GM12878 (cell line): ENCODE results near the gene GPATCH3. TPM values are rescaled to one million over a fixed set of nuclear protein-coding genes. Genes with fewer than 3 reads are reported as not detected.

Experiments used
- BCL3 ChIP-seq: IDR thresholded peaks from 2 replicates; pipeline ENCODE4 v1.6.1; 2011; ENCODE audit warnings: borderline replicate concordance, low read depth, mild to moderate bottlenecking, moderate library complexity, low read length; ENCODE audit not compliant: insufficient read depth, poor library complexity, severe bottlenecking
- CBX5 ChIP-seq: sonication (generic); IDR thresholded peaks from 2 replicates; pipeline ENCODE4 v1.6.1; 2016; ENCODE audit warnings: low read depth, moderate library complexity, mild to moderate bottlenecking, inconsistent platforms
- CHD4 ChIP-seq: fragments of 200-600 bp; sonication (generic); IDR thresholded peaks from 2 replicates; pipeline ENCODE4 v1.6.1; 2016; ENCODE audit warnings: mild to moderate bottlenecking
- CREB1 ChIP-seq: IDR thresholded peaks from 2 replicates; pipeline ENCODE4 v1.6.1; 2012; ENCODE audit warnings: low read depth, mild to moderate bottlenecking, inconsistent platforms
- CREM ChIP-seq: IDR thresholded peaks from 2 replicates; pipeline ENCODE4 v1.6.1; 2014; ENCODE audit warnings: antibody characterized with exemption, low read depth
- DPF2 ChIP-seq: fragments of 450-650 bp; IDR thresholded peaks from 2 replicates; pipeline ENCODE4 v1.6.1; 2017; ENCODE audit warnings: mild to moderate bottlenecking
- E2F4 ChIP-seq: IDR thresholded peaks from 2 replicates; pipeline ENCODE4 v1.6.1; 2012; ENCODE audit warnings: low read depth, low read length, improper control_type of control experiment
- E2F8 ChIP-seq: fragments of 450-650 bp; IDR thresholded peaks from 2 replicates; pipeline ENCODE4 v1.6.1; 2018; ENCODE audit warnings: mild to moderate bottlenecking, low read depth, moderate library complexity; ENCODE audit not compliant: partially characterized antibody
- IRF4 ChIP-seq: IDR thresholded peaks from 2 replicates; pipeline ENCODE4 v1.6.1; 2011; ENCODE audit warnings: low read depth, low read length
- MAX ChIP-seq: IDR thresholded peaks from 2 replicates; pipeline ENCODE4 v1.6.1; 2012; ENCODE audit warnings: low read depth, low read length, improper control_type of control experiment
- MXI1 ChIP-seq: fragments of 150-350 bp; IDR thresholded peaks from 2 replicates; pipeline ENCODE4 v1.6.1; 2011; ENCODE audit warnings: low read depth, mild to moderate bottlenecking, inconsistent platforms, low read length, improper control_type of control experiment
- NBN ChIP-seq: fragments of 450-650 bp; IDR thresholded peaks from 2 replicates; pipeline ENCODE4 v1.6.1; 2016
- PKNOX1 ChIP-seq: fragments of 450-650 bp; IDR thresholded peaks from 2 replicates; pipeline ENCODE4 v1.6.1; 2016; ENCODE audit warnings: mild to moderate bottlenecking
- SP1 ChIP-seq: IDR thresholded peaks from one replicate; pipeline ENCODE4 v1.6.1; 2011; ENCODE audit warnings: low read depth, low read length
- SREBF2 ChIP-seq: IDR thresholded peaks from 2 replicates; pipeline ENCODE4 v1.6.1; 2012; ENCODE audit warnings: mild to moderate bottlenecking, low read length
- TAF1 ChIP-seq: IDR thresholded peaks from 2 replicates; pipeline ENCODE4 v1.6.1; 2011; ENCODE audit warnings: mild to moderate bottlenecking, low read depth, low read length, borderline replicate concordance
- TBL1XR1 ChIP-seq: IDR thresholded peaks from 2 replicates; pipeline ENCODE4 v1.6.1; 2012; ENCODE audit warnings: low read depth, low read length, improper control_type of control experiment
- TCF3 ChIP-seq: IDR thresholded peaks from 2 replicates; pipeline ENCODE4 v1.6.1; 2012; ENCODE audit warnings: low read depth, mild to moderate bottlenecking, low read length, borderline replicate concordance; ENCODE audit not compliant: insufficient read depth
- ZBTB11 ChIP-seq: fragments of 450-650 bp; formaldehyde crosslinking; IDR thresholded peaks from 2 replicates; pipeline ENCODE4 v1.5.0; 2022; ENCODE audit warnings: mild to moderate bottlenecking, missing genetic modification characterization
- ZNF217 ChIP-seq: fragments of 450-650 bp; IDR thresholded peaks from 2 replicates; pipeline ENCODE4 v1.6.1; 2017; ENCODE audit warnings: antibody characterized with exemption, mild to moderate bottlenecking
- polyA plus RNA-seq, 11 experiments: library from polyadenylated mRNA; depleted of rRNA in 4 of 11; unstranded in 6 of 11; stranded (reverse) in 5 of 11; fragments of >200 nt; fragmentation: Nextera tagmentation in 4 of 11; fragmentation: Illumina TruSeq in 1 of 11; extraction: Ambion mirVana in 4 of 11; extraction: Trizol in 1 of 11; gene quantifications; 1 replicate in 1 of 11; 2 replicates in 10 of 11; pipeline versions ENCODE4 v1.2.1 to v1.2.3, GENCODE V29; 2011 to 2016; ENCODE audit warnings: inconsistent platforms in 2 of 11, missing spikeins in 2 of 11, low read depth in 1 of 11
- total RNA-seq, 4 experiments: library from RNA; depleted of rRNA in 3 of 4; stranded (reverse); fragments of >200 nt in 3 of 4; fragmentation: Illumina TruSeq in 1 of 4; extraction: Trizol in 1 of 4; gene quantifications; 2 replicates each; pipeline versions ENCODE4 v1.2.1 to v1.2.3, GENCODE V29; 2013 to 2021

Gene GPATCH3
- total and polyA plus RNA-seq, 10 of the 15 experiments (the other 5 are each of a cell fraction or from before 2014, with no cell fraction given) = 0.56 to 13.4 (median 8.7) TPM

GRCh38 chr1:26864610-26865480 lies 35.4 kb downstream of the GPATCH3 start (continued):
- TF ChIP-seq E2F4 = peak; percentile 87
- TF ChIP-seq TAF1 = peak; percentile 85
- peak; percentile 93 for TF ChIP-seq E2F8
- TF ChIP-seq DPF2 = 0 out of 2 replicates have a peak, but pooled peaks have one; percentile 60
- TF ChIP-seq TBL1XR1 = 0 out of 2 replicates have a peak, but pooled peaks have one; percentile 25
- peak; percentile 34 for TF ChIP-seq BCL3
- TF ChIP-seq SP1 = peak; percentile 94
- TF ChIP-seq ZNF217 = no peak
- TF ChIP-seq MXI1 = peak; percentile 66
- peak; percentile 38 for TF ChIP-seq CREM
- TF ChIP-seq CBX5 = no peak
- peak; percentile 24; the same call in 1 of the 2 replicates for TF ChIP-seq NBN
- TF ChIP-seq CHD4 = no peak
- TF ChIP-seq TCF3 = peak; percentile 69; the same call in 1 of the 2 replicates
- peak; percentile 54 for TF ChIP-seq MAX
- TF ChIP-seq IRF4 = no peak
- TF ChIP-seq PKNOX1 = peak; percentile 94
- no peak for TF ChIP-seq ZBTB11 (CRISPR knock-in tag)
- TF ChIP-seq SREBF2 = no peak
- TF ChIP-seq CREB1 = peak; percentile 59; the same call in 1 of the 2 replicates
